ENCODE results near the gene MMP7. TPM values are rescaled to one million over a fixed set of nuclear protein-coding genes. Genes with fewer than 3 reads are reported as not detected.
"Not testable (repeated sequence)": the region's sequence is repeated elsewhere in the genome, so short reads cannot be mapped to it uniquely, and the experiment has no call there.

The MMP7 gene
- total and polyA plus RNA-seq, 12 donors, result 0.39 to 0.61 (median 0.44) TPM; not detected in 9

DNA sequence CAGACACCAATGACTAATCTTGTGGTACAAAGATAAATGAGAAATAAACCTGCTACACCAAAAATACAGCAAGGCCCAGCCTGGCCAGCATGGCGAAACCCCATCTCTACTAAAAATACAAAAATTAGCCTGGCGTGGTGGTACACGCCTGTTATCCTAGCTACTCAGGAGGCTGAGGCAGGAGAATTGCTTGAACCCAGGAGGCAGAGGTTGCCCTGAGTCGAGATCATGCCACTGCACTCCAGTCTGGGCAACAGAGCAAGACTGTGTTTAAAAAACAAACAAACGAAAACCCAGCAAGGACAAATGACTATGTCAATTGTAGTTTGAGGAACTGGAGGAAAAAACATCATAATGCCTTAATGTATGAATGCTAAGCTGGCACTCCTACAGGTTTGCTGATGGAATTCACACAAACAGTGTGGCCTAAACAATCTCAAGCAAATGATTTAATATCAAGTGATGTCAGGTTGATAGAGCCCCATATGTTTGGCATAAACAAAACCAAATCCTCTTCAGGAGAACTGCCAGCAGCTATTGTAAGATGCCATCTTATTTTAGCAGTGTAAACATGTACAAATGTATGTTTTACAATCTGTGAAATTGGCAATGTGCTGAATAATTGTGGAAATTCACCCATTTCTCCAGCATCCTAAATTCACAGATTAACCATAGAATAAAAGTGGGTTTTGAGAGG is 20.0 kb downstream of the MMP7 start:
- H3K4me3 ChIP-seq, result no peak overlapping the region
- no peaks in the 10 kb centered on the region for H3K9me3 ChIP-seq (replicated peaks in 1 of 3)
- intact Hi-C loops (cut with DNase I), result no loop called here
- no peak overlapping the region for H3K27ac ChIP-seq
- no peak for DNase-seq
- 75 to 86% (median 85%) methylated on average over 5 of the region's 5 CpGs for whole genome bisulfite sequencing, 4 donors
- no peak for TF ChIP-seq CTCF (IDR thresholded peaks at IDR 0.05)
- no peak for TF ChIP-seq POLR2A (IDR thresholded peaks at IDR 0.05)
- no peaks in the 10 kb centered on the region for H3K27me3 ChIP-seq
- H3K36me3 ChIP-seq (replicated peaks in 1 of 2), result no peaks in the 10 kb centered on the region
- H3K4me1 ChIP-seq (replicated peaks in 1 of 2), result no peaks in the 10 kb centered on the region

GRCh38 chr11:102502831-102503230 is 27.7 kb downstream of the MMP7 start:
- H3K9me3 ChIP-seq (replicated peaks in 1 of 3); DNase-seq; H3K27me3 ChIP-seq; H3K4me1 ChIP-seq (replicated peaks in 1 of 2); H3K27ac ChIP-seq; H3K4me3 ChIP-seq; H3K36me3 ChIP-seq (replicated peaks in 1 of 2); intact Hi-C loops (cut with DNase I): not testable (repeated sequence)
- WGBS, 4 donors, result 79 to 91% (median 89%) methylated on average over 3 of the region's 3 CpGs

DNA sequence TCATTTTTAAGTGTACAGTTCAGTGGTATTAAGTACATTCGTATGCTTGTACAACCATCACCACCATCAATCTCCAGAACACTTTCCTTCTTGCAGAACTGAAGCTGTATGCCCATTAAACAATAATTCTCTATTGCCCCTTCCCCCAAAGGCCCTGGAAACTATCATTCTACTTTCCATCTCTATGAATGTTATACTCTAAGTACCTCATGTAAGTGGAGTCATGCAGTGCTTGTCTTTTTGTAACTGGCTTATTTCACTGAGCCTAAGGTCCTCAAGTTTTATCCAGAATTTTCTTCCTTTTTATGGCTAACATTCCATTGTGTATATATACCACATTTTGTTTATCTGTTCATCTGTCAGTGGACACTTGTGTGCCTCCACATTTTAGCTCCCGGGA is 29.7 kb downstream of the MMP7 start:
- Histone ChIP-seq H3K9me3 (replicated peaks in 1 of 3) (no peaks in the 10 kb centered on the region), H3K4me1 (replicated peaks in 1 of 2) (no peaks in the 10 kb centered on the region), H3K27me3 (no peaks in the 10 kb centered on the region), H3K36me3 (replicated peaks in 1 of 2) (no peaks in the 10 kb centered on the region), H3K27ac (no peak overlapping the region), H3K4me3 (no peak overlapping the region)
- DNase-seq, result no peak
- intact Hi-C loops (cut with DNase I), result no loop called here
- WGBS, 4 donors, result 58 to 74% (median 68%) methylated on average over 2 of the region's 2 CpGs
- TF ChIP-seq CTCF (IDR thresholded peaks at IDR 0.05), result no peak
- no peak for TF ChIP-seq POLR2A (IDR thresholded peaks at IDR 0.05)

GRCh38 chr11:102499931-102500330 is 30.6 kb downstream of the MMP7 start:
- WGBS, 4 donors, result 40 to 60% (median 48%) methylated on average over 2 of the region's 2 CpGs
- TF ChIP-seq POLR2A (IDR thresholded peaks at IDR 0.05) (no peak), CTCF (IDR thresholded peaks at IDR 0.05) (no peak)
- H3K9me3 ChIP-seq (replicated peaks in 1 of 3), result no peaks in the 10 kb centered on the region
- no peaks in the 10 kb centered on the region for H3K4me1 ChIP-seq (replicated peaks in 1 of 2)
- DNase-seq, result no peak
- H3K36me3 ChIP-seq (replicated peaks in 1 of 2), result no peaks in the 10 kb centered on the region
- no peaks in the 10 kb centered on the region for H3K27me3 ChIP-seq
- no peak overlapping the region for H3K4me3 ChIP-seq
- H3K27ac ChIP-seq, result no peak overlapping the region
- intact Hi-C loops (cut with DNase I), result loop anchor here in 1 of 2 donors (5.0 to 10.0 kb wide), 2 partner anchors 158 to 215 kb away; no protein-coding TSS in a partner anchor

DNA sequence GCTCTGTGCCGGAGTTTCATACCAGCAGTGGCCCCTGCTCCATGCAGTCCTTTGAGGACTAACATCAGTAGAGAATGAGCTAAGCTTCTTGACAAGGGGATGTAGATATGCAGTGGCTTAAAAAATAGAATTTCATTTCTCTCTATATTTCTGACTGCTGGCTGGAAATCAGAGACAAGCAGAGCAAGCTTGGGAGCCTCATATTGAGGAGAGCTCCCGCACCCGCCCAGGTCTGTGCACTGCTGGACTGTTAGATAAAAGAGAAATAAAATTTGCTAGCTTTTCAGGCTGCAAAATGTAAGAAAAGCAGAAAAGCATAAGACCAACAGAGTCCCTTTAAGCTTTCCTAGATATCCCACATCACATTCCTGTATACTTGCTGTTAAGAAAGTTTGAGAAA is 31.4 kb downstream of the MMP7 start:
- 79 to 94% (median 86%) methylated on average over 3 of the region's 3 CpGs for WGBS, 4 donors
- Histone ChIP-seq H3K27me3 (no peaks in the 10 kb centered on the region), H3K9me3 (replicated peaks in 1 of 3) (no peaks in the 10 kb centered on the region), H3K4me3 (no peak overlapping the region), H3K36me3 (replicated peaks in 1 of 2) (no peaks in the 10 kb centered on the region), H3K4me1 (replicated peaks in 1 of 2) (no peaks in the 10 kb centered on the region), H3K27ac (no peak overlapping the region)
- no peak for TF ChIP-seq POLR2A (IDR thresholded peaks at IDR 0.05)
- intact Hi-C loops (cut with DNase I), result loop anchor here in 1 of 2 donors (5.0 to 10.0 kb wide), 2 partner anchors 157 to 214 kb away; no protein-coding TSS in a partner anchor
- no peak for DNase-seq

Measured in adrenal gland (tissue), 12 donors.